Stimulated activated naive CD8-positive, alpha-beta T cell treated with anti-CD3 and anti-CD28 coated beads, Interleukin-15, Interleukin-2, amounts not matched to agents 100 ng/mL and 50 ng/mL, for 24 hours (primary cell): ENCODE measurements around the gene ARF3.
"Not testable (repeated sequence)": the region's sequence is repeated elsewhere in the genome, so short reads cannot be mapped to it uniquely, and the experiment has no call there.

Experiments
- H3K27ac Mint-ChIP-seq: one replicate; pipeline ENCODE4 v1.8.0; 2021; ENCODE audit warnings: mild to moderate bottlenecking, mixed read lengths
- H3K27me3 Mint-ChIP-seq: one replicate; pipeline ENCODE4 v1.8.0; 2021; ENCODE audit warnings: mixed read lengths
- H3K36me3 Mint-ChIP-seq: one replicate; pipeline ENCODE4 v1.8.0; 2021; ENCODE audit warnings: low read depth, mixed read lengths
- H3K4me1 Mint-ChIP-seq: one replicate; pipeline ENCODE4 v1.8.0; 2021; ENCODE audit warnings: low read depth, mixed read lengths
- H3K4me3 Mint-ChIP-seq: one replicate; pipeline ENCODE4 v1.8.0; 2021; ENCODE audit warnings: mild to moderate bottlenecking, mixed read lengths
- H3K9me3 Mint-ChIP-seq: one replicate; pipeline ENCODE4 v1.8.0; 2021; ENCODE audit warnings: mixed read lengths

ARF3 gene

GRCh38 chr12:48933664-48934311 is 23.5 kb downstream of the ARF3 start:
- H3K4me3 Mint-ChIP-seq: peak overlapping the region; percentile 26

GRCh38 chr12:48932878-48933277 is 24.4 kb downstream of the ARF3 start:
- Mint-ChIP-seq H3K4me1 (peaks cover 28% of the 10 kb centered on the region), H3K27me3 (no peaks in the 10 kb centered on the region), H3K4me3 (no peak overlapping the region), H3K9me3 (no peaks in the 10 kb centered on the region), H3K27ac (peak overlapping the region; percentile 71), H3K36me3 (peaks cover 46% of the 10 kb centered on the region)

More at GRCh38 chr12:48933664-48934311, 23.5 kb downstream of the ARF3 start:
- H3K4me1 Mint-ChIP-seq: peaks cover 28% of the 10 kb centered on the region
- peaks cover 46% of the 10 kb centered on the region for H3K36me3 Mint-ChIP-seq
- H3K27ac Mint-ChIP-seq: peak overlapping the region; percentile 61
- no peaks in the 10 kb centered on the region for H3K9me3 Mint-ChIP-seq
- no peaks in the 10 kb centered on the region for H3K27me3 Mint-ChIP-seq

GRCh38 chr12:48930475-48930874 is 26.8 kb downstream of the ARF3 start:
- no peak overlapping the region for H3K27ac Mint-ChIP-seq
- peaks cover 47% of the 10 kb centered on the region for H3K36me3 Mint-ChIP-seq
- H3K27me3 Mint-ChIP-seq: no peaks in the 10 kb centered on the region
- H3K4me1 Mint-ChIP-seq: peaks cover 44% of the 10 kb centered on the region
- H3K9me3 Mint-ChIP-seq: no peaks in the 10 kb centered on the region
- no peak overlapping the region for H3K4me3 Mint-ChIP-seq

GRCh38 chr12:48929551-48929950 is 27.7 kb downstream of the ARF3 start:
- H3K9me3 Mint-ChIP-seq: no peaks in the 10 kb centered on the region
- H3K4me3 Mint-ChIP-seq: no peak overlapping the region
- H3K27ac Mint-ChIP-seq: no peak overlapping the region
- H3K36me3 Mint-ChIP-seq: peaks cover 43% of the 10 kb centered on the region
- no peaks in the 10 kb centered on the region for H3K27me3 Mint-ChIP-seq
- peaks cover 42% of the 10 kb centered on the region for H3K4me1 Mint-ChIP-seq

- H3K27ac Mint-ChIP-seq: peak overlapping the region; percentile 61
- H3K9me3 Mint-ChIP-seq: no peaks in the 10 kb centered on the region
- peaks cover 45% of the 10 kb centered on the region for H3K4me1 Mint-ChIP-seq
- H3K36me3 Mint-ChIP-seq: peaks cover 48% of the 10 kb centered on the region
- H3K4me3 Mint-ChIP-seq: peak overlapping the region; percentile 57
- no peaks in the 10 kb centered on the region for H3K27me3 Mint-ChIP-seq
Measured at GRCh38 chr12:48927261-48927660, 30.0 kb downstream of the ARF3 start.

- Mint-ChIP-seq H3K36me3 (peaks cover 53% of the 10 kb centered on the region), H3K4me3 (peak within 1 kb of the TSS; percentile 91), H3K27me3 (no peaks in the 10 kb centered on the region), H3K9me3 (no peaks in the 10 kb centered on the region), H3K4me1 (peaks cover 60% of the 10 kb centered on the region), H3K27ac (peak within 1 kb of the TSS; percentile 97)
Measured at GRCh38 chr12:48925304-48926011, 31.8 kb downstream of the ARF3 start, which contains the start of gene FKBP11. Gene FKBP11 (minus strand): TSS chr12:48925492. CDS start chr12:48925428, 64 bp downstream.

- peaks cover 60% of the 10 kb centered on the region for H3K4me1 Mint-ChIP-seq
- no peaks in the 10 kb centered on the region for H3K27me3 Mint-ChIP-seq
- H3K36me3 Mint-ChIP-seq: peaks cover 46% of the 10 kb centered on the region
Measured at GRCh38 chr12:48924617-48925303, 32.5 kb downstream of the ARF3 start.

GRCh38 chr12:48923117-48923516 is 34.2 kb downstream of the ARF3 start:
- H3K4me1 Mint-ChIP-seq: peaks cover 63% of the 10 kb centered on the region
- H3K27me3 Mint-ChIP-seq: no peaks in the 10 kb centered on the region
- peaks cover 41% of the 10 kb centered on the region for H3K36me3 Mint-ChIP-seq
- no peaks in the 10 kb centered on the region for H3K9me3 Mint-ChIP-seq
- H3K4me3 Mint-ChIP-seq: peak overlapping the region; percentile 91
- H3K27ac Mint-ChIP-seq: peak overlapping the region; percentile 97

More at GRCh38 chr12:48924617-48925303, 32.5 kb downstream of the ARF3 start:
- peak overlapping the region; percentile 91 for H3K4me3 Mint-ChIP-seq
- H3K27ac Mint-ChIP-seq: peak overlapping the region; percentile 97
- no peaks in the 10 kb centered on the region for H3K9me3 Mint-ChIP-seq

GRCh38 chr12:48917857-48918537 is 39.3 kb downstream of the ARF3 start:
- no peaks in the 10 kb centered on the region for H3K27me3 Mint-ChIP-seq
- H3K36me3 Mint-ChIP-seq: peaks cover 25% of the 10 kb centered on the region
- peak overlapping the region; percentile 58 for H3K4me3 Mint-ChIP-seq
- H3K9me3 Mint-ChIP-seq: no peaks in the 10 kb centered on the region
- peaks cover 44% of the 10 kb centered on the region for H3K4me1 Mint-ChIP-seq
- H3K27ac Mint-ChIP-seq: peak overlapping the region; percentile 63

GRCh38 chr12:48910196-48910595 is 47.1 kb downstream of the ARF3 start:
- H3K4me1 Mint-ChIP-seq: no peaks in the 10 kb centered on the region
- H3K27ac Mint-ChIP-seq: no peak overlapping the region
- no peaks in the 10 kb centered on the region for H3K27me3 Mint-ChIP-seq
- H3K9me3 Mint-ChIP-seq: no peaks in the 10 kb centered on the region
- H3K36me3 Mint-ChIP-seq: no peaks in the 10 kb centered on the region
- H3K4me3 Mint-ChIP-seq: no peak overlapping the region

GRCh38 chr12:48909698-48910097 is 47.6 kb downstream of the ARF3 start:
- not testable (repeated sequence) for H3K4me3 Mint-ChIP-seq, H3K4me1 Mint-ChIP-seq, H3K27me3 Mint-ChIP-seq, H3K36me3 Mint-ChIP-seq, H3K9me3 Mint-ChIP-seq, H3K27ac Mint-ChIP-seq

- H3K4me3 Mint-ChIP-seq: no peak overlapping the region
- H3K27me3 Mint-ChIP-seq: no peaks in the 10 kb centered on the region
- H3K36me3 Mint-ChIP-seq: no peaks in the 10 kb centered on the region
- no peaks in the 10 kb centered on the region for H3K9me3 Mint-ChIP-seq
- no peak overlapping the region for H3K27ac Mint-ChIP-seq
- H3K4me1 Mint-ChIP-seq: peaks cover 6% of the 10 kb centered on the region
Measured at GRCh38 chr12:48907245-48907644, 50.0 kb downstream of the ARF3 start.

- H3K36me3 Mint-ChIP-seq: no peaks in the 10 kb centered on the region
- H3K4me3 Mint-ChIP-seq: peak overlapping the region; percentile 59
- H3K4me1 Mint-ChIP-seq: peaks cover 6% of the 10 kb centered on the region
- no peak overlapping the region for H3K27ac Mint-ChIP-seq
- no peaks in the 10 kb centered on the region for H3K9me3 Mint-ChIP-seq
- no peaks in the 10 kb centered on the region for H3K27me3 Mint-ChIP-seq
Measured at GRCh38 chr12:48903982-48904411, 53.3 kb downstream of the ARF3 start.

GRCh38 chr12:48903363-48903981 is 53.8 kb downstream of the ARF3 start:
- H3K27me3 Mint-ChIP-seq: peaks cover 3% of the 10 kb centered on the region
- no peaks in the 10 kb centered on the region for H3K36me3 Mint-ChIP-seq
- H3K9me3 Mint-ChIP-seq: no peaks in the 10 kb centered on the region
- peak overlapping the region; percentile 54 for H3K4me3 Mint-ChIP-seq
- H3K4me1 Mint-ChIP-seq: peaks cover 6% of the 10 kb centered on the region
- H3K27ac Mint-ChIP-seq: no peak overlapping the region
